HG02884 (cell line): ENCODE data around the gene MAP3K20.
"Not testable (repeated sequence)": the region's sequence is repeated elsewhere in the genome, so short reads cannot be mapped to it uniquely, and the experiment has no call there.

ENCODE experiments used
- ATAC-seq: cut with Tn5 transposase; IDR thresholded peaks from one replicate; pipeline ENCODE4 v1.9.1; 2021; ENCODE audit warnings: mild to moderate bottlenecking, moderate library complexity; ENCODE audit not compliant: unreplicated experiment

The MAP3K20 gene

GRCh38 chr2:173086518-173087213 lies 11.0 kb downstream of the MAP3K20 start:
- ATAC-seq, result no peak

GRCh38 chr2:173087214-173087581 lies 11.6 kb downstream of the MAP3K20 start:
- no peak for ATAC-seq

- no peak for ATAC-seq
These were observed 12.3 kb downstream of the MAP3K20 start for GRCh38 chr2:173087793-173088496.

- ATAC-seq, result no peak
These were observed 14.7 kb downstream of the MAP3K20 start for GRCh38 chr2:173090276-173090877.

- no peak for ATAC-seq
These were observed 15.5 kb downstream of the MAP3K20 start for GRCh38 chr2:173090973-173091660.

GRCh38 chr2:173091910-173092309 lies 16.3 kb downstream of the MAP3K20 start:
- no peak for ATAC-seq

GRCh38 chr2:173092844-173093402 lies 17.3 kb downstream of the MAP3K20 start:
- no peak for ATAC-seq

- ATAC-seq, result not testable (repeated sequence)
These were observed 18.0 kb downstream of the MAP3K20 start for GRCh38 chr2:173093617-173094016.

GRCh38 chr2:173094731-173095130 lies 19.1 kb downstream of the MAP3K20 start:
- no peak for ATAC-seq

- no peak for ATAC-seq
These were observed 19.7 kb downstream of the MAP3K20 start for GRCh38 chr2:173095356-173095755.

- ATAC-seq, result no peak
These were observed 23.6 kb downstream of the MAP3K20 start for GRCh38 chr2:173099271-173099670.

- no peak for ATAC-seq
These were observed 24.2 kb downstream of the MAP3K20 start for GRCh38 chr2:173099804-173100203.

- peak; percentile 78 for ATAC-seq
These were observed 26.0 kb downstream of the MAP3K20 start for GRCh38 chr2:173101687-173102086.

GRCh38 chr2:173104156-173104555 lies 28.5 kb downstream of the MAP3K20 start:
- no peak for ATAC-seq

GRCh38 chr2:173106959-173107628 lies 31.4 kb downstream of the MAP3K20 start:
- no peak for ATAC-seq

GRCh38 chr2:173107629-173108022 lies 32.0 kb downstream of the MAP3K20 start:
- ATAC-seq, result no peak

- ATAC-seq, result no peak
These were observed 33.9 kb downstream of the MAP3K20 start for GRCh38 chr2:173109253-173110188.

- ATAC-seq, result no peak
These were observed 42.0 kb downstream of the MAP3K20 start for GRCh38 chr2:173117678-173118077.

GRCh38 chr2:173118395-173118794 lies 42.7 kb downstream of the MAP3K20 start:
- ATAC-seq, result no peak
